Measurements from ENCODE around the gene SYT15B.
A peak's percentile ranks its signal among the peaks of the same experiment; 100 is the strongest.
"Not testable (repeated sequence)": the region's sequence is repeated elsewhere in the genome, so short reads cannot be mapped to it uniquely, and the experiment has no call there.

SYT15B gene

GRCh38 chr10:47763554-47764175 lies at the start of gene SYT15B:
Gene SYT15B, minus strand, starts transcription at chr10:47763592. Its CDS starts 952 bp downstream, at chr10:47762640.
- DNase-seq (ENCODE audit: low spot score) = not testable (repeated sequence)

GRCh38 chr10:47779590-47779989 lies 16.2 kb upstream of the SYT15B start:
- not testable (repeated sequence) for DNase-seq (ENCODE audit: low spot score)

- DNase-seq (ENCODE audit: low spot score) = peak; percentile 4
Measured at GRCh38 chr10:47775361-47776231, 12.2 kb upstream of the SYT15B start.

GRCh38 chr10:47770745-47771144 lies 7.4 kb upstream of the SYT15B start:
- not testable (repeated sequence) for DNase-seq (ENCODE audit: low spot score)

GRCh38 chr10:47768578-47769115 lies 5.3 kb upstream of the SYT15B start:
- not testable (repeated sequence) for DNase-seq (ENCODE audit: low spot score)

GRCh38 chr10:47768085-47768484 lies 4.7 kb upstream of the SYT15B start:
- DNase-seq (ENCODE audit: low spot score) = not testable (repeated sequence)

GRCh38 chr10:47767236-47767635 lies 3.8 kb upstream of the SYT15B start:
- not testable (repeated sequence) for DNase-seq (ENCODE audit: low spot score)

GRCh38 chr10:47765232-47765631 lies 1.8 kb upstream of the SYT15B start:
- DNase-seq (ENCODE audit: low spot score) = not testable (repeated sequence)

- not testable (repeated sequence) for DNase-seq (ENCODE audit: low spot score)
Measured at GRCh38 chr10:47762674-47763553, 478 bp downstream of the SYT15B start.

GRCh38 chr10:47758855-47759254 lies 4.5 kb downstream of the SYT15B start:
- DNase-seq (ENCODE audit: low spot score) = not testable (repeated sequence)

- DNase-seq (ENCODE audit: low spot score) = not testable (repeated sequence)
Measured at GRCh38 chr10:47756169-47756568, 7.2 kb downstream of the SYT15B start.

- not testable (repeated sequence) for DNase-seq (ENCODE audit: low spot score)
Measured at GRCh38 chr10:47753871-47754270, 9.5 kb downstream of the SYT15B start.

- not testable (repeated sequence) for DNase-seq (ENCODE audit: low spot score)
Measured at GRCh38 chr10:47753176-47753575, 10.2 kb downstream of the SYT15B start.

GRCh38 chr10:47751821-47752220 lies 11.6 kb downstream of the SYT15B start:
- not testable (repeated sequence) for DNase-seq (ENCODE audit: low spot score)

GRCh38 chr10:47750360-47750759 lies 13.0 kb downstream of the SYT15B start:
- not testable (repeated sequence) for DNase-seq (ENCODE audit: low spot score)

GRCh38 chr10:47746780-47747376 lies 16.5 kb downstream of the SYT15B start:
- DNase-seq (ENCODE audit: low spot score) = not testable (repeated sequence)

- not testable (repeated sequence) for DNase-seq (ENCODE audit: low spot score)
Measured at GRCh38 chr10:47744881-47745280, 18.5 kb downstream of the SYT15B start.

GRCh38 chr10:47743611-47744550 lies 19.5 kb downstream of the SYT15B start:
- DNase-seq (ENCODE audit: low spot score) = not testable (repeated sequence)

GRCh38 chr10:47740868-47741267 lies 22.5 kb downstream of the SYT15B start:
- not testable (repeated sequence) for DNase-seq (ENCODE audit: low spot score)

GRCh38 chr10:47730911-47731310 lies 32.5 kb downstream of the SYT15B start:
- DNase-seq (ENCODE audit: low spot score) = not testable (repeated sequence)

Measured in GM20000 (cell line).